MM.1S (cell line): ENCODE data around the gene ELMO1.

Source experiments
- DNase-seq: peaks from one replicate; pipeline ENCODE4 v3.0.0-alpha.2; 2015
- H2AFZ ChIP-seq: fragments of 300-600 bp; sonication (generic); 2 replicates; pipeline ENCODE4 v1.6.0; 2016; ENCODE audit warnings: antibody characterized with exemption, low read length
- H3F3A ChIP-seq: fragments of 300-600 bp; sonication (generic); 2 replicates; pipeline ENCODE4 v1.6.1; 2016; ENCODE audit warnings: mild to moderate bottlenecking, antibody characterized with exemption, low read length, moderate library complexity, mixed read lengths; ENCODE audit not compliant: insufficient read depth
- H3K27ac ChIP-seq: fragments of 300-600 bp; sonication (generic); 2 replicates; pipeline ENCODE4 v1.5.1; 2016; ENCODE audit warnings: mild to moderate bottlenecking, low read length
- H3K27me3 ChIP-seq: fragments of 300-600 bp; sonication (generic); replicated peaks from 2 replicates; pipeline ENCODE4 v1.6.0; 2016; ENCODE audit warnings: low read length; ENCODE audit not compliant: insufficient read depth
- H3K36me3 ChIP-seq: fragments of 300-600 bp; sonication (generic); replicated peaks from 2 replicates; pipeline ENCODE4 v1.6.1; 2016; ENCODE audit warnings: mild to moderate bottlenecking, low read length, mixed read lengths; ENCODE audit not compliant: insufficient read depth
- H3K4me1 ChIP-seq: fragments of 300-600 bp; sonication (generic); 2 replicates; pipeline ENCODE4 v1.6.1; 2016; ENCODE audit warnings: low read length, mixed read lengths
- H3K4me2 ChIP-seq: fragments of 300-600 bp; sonication (generic); 2 replicates; pipeline ENCODE4 v1.6.0; 2016; ENCODE audit warnings: low read depth, low read length
- H3K4me3 ChIP-seq: fragments of 300-600 bp; sonication (generic); 2 replicates; pipeline ENCODE4 v1.5.1; 2016; ENCODE audit warnings: low read length, mixed read lengths
- H3K79me2 ChIP-seq: fragments of 300-600 bp; sonication (generic); 2 replicates; pipeline ENCODE4 v1.6.1; 2016; ENCODE audit warnings: mixed run types, low read length, mixed read lengths
- H3K9ac ChIP-seq: fragments of 300-600 bp; sonication (generic); 2 replicates; pipeline ENCODE4 v1.6.1; 2016; ENCODE audit warnings: low read length, mixed read lengths
- H3K9me2 ChIP-seq: fragments of 300-600 bp; sonication (generic); replicated peaks from 2 replicates; pipeline ENCODE4 v1.6.1; 2016; ENCODE audit warnings: mild to moderate bottlenecking, low read length, mixed read lengths; ENCODE audit not compliant: insufficient read depth
- H3K9me3 ChIP-seq: fragments of 300-600 bp; sonication (generic); replicated peaks from 2 replicates; pipeline ENCODE4 v1.6.1; 2016; ENCODE audit warnings: mild to moderate bottlenecking, low read length, mixed read lengths; ENCODE audit not compliant: insufficient read depth
- H4K20me1 ChIP-seq: fragments of 300-600 bp; sonication (generic); 2 replicates; pipeline ENCODE4 v1.6.1; 2016; ENCODE audit warnings: mild to moderate bottlenecking, low read length, moderate library complexity, mixed read lengths; ENCODE audit not compliant: insufficient read depth
- CTCF ChIP-seq: fragments of 300-600 bp; sonication (generic); IDR thresholded peaks from 2 replicates; pipeline ENCODE4 v1.5.1; 2016; ENCODE audit warnings: antibody characterized with exemption, low read length, mixed read lengths
- EZH2 ChIP-seq: fragments of 300-600 bp; sonication (generic); optimal IDR thresholded peaks from 2 replicates; pipeline ENCODE3; 2017; ENCODE audit warnings: low read depth, mild to moderate bottlenecking, antibody characterized with exemption, low read length, mixed read lengths
- EZH2phosphoT487 ChIP-seq: fragments of 300-600 bp; sonication (generic); IDR thresholded peaks from 2 replicates; pipeline ENCODE4 v1.6.1; 2018; ENCODE audit warnings: antibody characterized with exemption, low read length

Gene ELMO1

GRCh38 chr7:37273891-37274290 is 174.8 kb downstream of the ELMO1 start:
- no peak overlapping the region for H2AFZ ChIP-seq
- H3K9me3 ChIP-seq = no peaks in the 10 kb centered on the region
- no peak overlapping the region for H3K4me2 ChIP-seq
- H3K79me2 ChIP-seq = peaks cover 88% of the 10 kb centered on the region
- H3K36me3 ChIP-seq = no peaks in the 10 kb centered on the region; the same call in 1 of the 2 replicates
- no peak overlapping the region for H3K4me3 ChIP-seq
- H3K27ac ChIP-seq = no peak overlapping the region
- peaks cover 13% of the 10 kb centered on the region; the same call in 1 of the 2 replicates for H3K4me1 ChIP-seq
- DNase-seq = no peak
- no peaks in the 10 kb centered on the region for H3K27me3 ChIP-seq
- H3K9ac ChIP-seq = no peak overlapping the region
- no peaks in the 10 kb centered on the region for H3F3A ChIP-seq
- peaks cover 17% of the 10 kb centered on the region for H4K20me1 ChIP-seq
- no peaks in the 10 kb centered on the region for H3K9me2 ChIP-seq
- no peak for TF ChIP-seq EZH2
- no peak for TF ChIP-seq EZH2phosphoT487
- TF ChIP-seq CTCF = no peak

GRCh38 chr7:37269711-37270508 is 178.8 kb downstream of the ELMO1 start:
- peaks cover 84% of the 10 kb centered on the region for H3K79me2 ChIP-seq
- peaks cover 9% of the 10 kb centered on the region for H4K20me1 ChIP-seq
- H3K9me3 ChIP-seq = no peaks in the 10 kb centered on the region
- no peaks in the 10 kb centered on the region for H3K27me3 ChIP-seq
- H3K4me2 ChIP-seq = no peak overlapping the region
- no peak overlapping the region for H3K4me3 ChIP-seq
- no peak overlapping the region for H3K9ac ChIP-seq
- no peaks in the 10 kb centered on the region for H3F3A ChIP-seq
- H3K27ac ChIP-seq = no peak overlapping the region
- H3K9me2 ChIP-seq = no peaks in the 10 kb centered on the region
- H3K36me3 ChIP-seq = no peaks in the 10 kb centered on the region; the same call in 1 of the 2 replicates
- peaks cover 13% of the 10 kb centered on the region; the same call in 1 of the 2 replicates for H3K4me1 ChIP-seq
- DNase-seq = no peak
- no peak for TF ChIP-seq CTCF
- no peak for TF ChIP-seq EZH2
- no peak for TF ChIP-seq EZH2phosphoT487
- H2AFZ ChIP-seq = no peak overlapping the region

- no peaks in the 10 kb centered on the region for H3F3A ChIP-seq
- no peak overlapping the region for H3K27ac ChIP-seq
- H3K4me2 ChIP-seq = no peak overlapping the region
- no peaks in the 10 kb centered on the region; the same call in 1 of the 2 replicates for H3K36me3 ChIP-seq
- H3K4me1 ChIP-seq = peaks cover 13% of the 10 kb centered on the region; the same call in 1 of the 2 replicates
- no peak overlapping the region for H2AFZ ChIP-seq
- no peaks in the 10 kb centered on the region for H3K9me2 ChIP-seq
- H3K4me3 ChIP-seq = no peak overlapping the region
- H3K79me2 ChIP-seq = peaks cover 82% of the 10 kb centered on the region
- TF ChIP-seq EZH2 = no peak
- TF ChIP-seq EZH2phosphoT487 = no peak
- no peak for TF ChIP-seq CTCF
- no peak for DNase-seq
- no peak overlapping the region for H3K9ac ChIP-seq
- no peaks in the 10 kb centered on the region for H4K20me1 ChIP-seq
- no peaks in the 10 kb centered on the region for H3K27me3 ChIP-seq
- H3K9me3 ChIP-seq = no peaks in the 10 kb centered on the region
Measured at GRCh38 chr7:37267251-37267650, 181.4 kb downstream of the ELMO1 start.
